Measurements from ENCODE around the gene PYDC1.
"Not testable (repeated sequence)": the region's sequence is repeated elsewhere in the genome, so short reads cannot be mapped to it uniquely, and the experiment has no call there.

Gene PYDC1

GRCh38 chr16:31221357-31222160 lies 4.6 kb upstream of the PYDC1 start:
- no peak for DNase-seq

- DNase-seq, result no peak
These were observed 2.3 kb upstream of the PYDC1 start for GRCh38 chr16:31219154-31219741.

GRCh38 chr16:31217136-31217530 lies 198 bp upstream of the PYDC1 start:
- DNase-seq, result no peak

- no peak for DNase-seq
These were observed 1.4 kb downstream of the PYDC1 start for GRCh38 chr16:31215287-31216162.

- DNase-seq, result no peak
These were observed 2.1 kb downstream of the PYDC1 start for GRCh38 chr16:31214708-31215286.

GRCh38 chr16:31213877-31214707 lies 2.8 kb downstream of the PYDC1 start, which contains the start of gene TRIM72:
TSS of gene TRIM72 (plus strand) at chr16:31214119. CDS start at chr16:31214739, 620 bp downstream.
- DNase-seq, result no peak

GRCh38 chr16:31213342-31213741 lies 3.6 kb downstream of the PYDC1 start:
- DNase-seq, result no peak

- DNase-seq, result no peak
These were observed 10.2 kb downstream of the PYDC1 start for GRCh38 chr16:31206776-31207175.

GRCh38 chr16:31204871-31205666 lies 11.9 kb downstream of the PYDC1 start:
- DNase-seq, result no peak

GRCh38 chr16:31202414-31203375 lies 14.2 kb downstream of the PYDC1 start, which contains the start of gene PYCARD:
TSS of gene PYCARD (minus strand) at chr16:31202760. CDS start at chr16:31202690, 70 bp downstream.
- no peak for DNase-seq

- DNase-seq, result no peak
These were observed 15.1 kb downstream of the PYDC1 start for GRCh38 chr16:31201582-31202413.

- no peak for DNase-seq
These were observed 15.9 kb downstream of the PYDC1 start for GRCh38 chr16:31200821-31201568.

GRCh38 chr16:31200111-31200510 lies 16.8 kb downstream of the PYDC1 start:
- not testable (repeated sequence) for DNase-seq

- no peak for DNase-seq
These were observed 17.4 kb downstream of the PYDC1 start for GRCh38 chr16:31199430-31200041.

- no peak for DNase-seq
These were observed 18.6 kb downstream of the PYDC1 start for GRCh38 chr16:31198207-31198882.

- DNase-seq, result no peak
These were observed 20.4 kb downstream of the PYDC1 start for GRCh38 chr16:31196324-31197088.

Measured in activated gamma-delta T cell (primary cell).